ENCODE results near the gene ANKHD1.

Gene ANKHD1

GRCh38 chr5:140371356-140372151 lies 30.1 kb upstream of the ANKHD1 start:
- DNase-seq, result no peak

GRCh38 chr5:140372971-140373487 lies 28.6 kb upstream of the ANKHD1 start:
- peak; percentile 55 for DNase-seq

- DNase-seq, result no peak
Measured at GRCh38 chr5:140381351-140381750, 20.3 kb upstream of the ANKHD1 start.

- DNase-seq, result peak; percentile 39
Measured at GRCh38 chr5:140381972-140382371, 19.7 kb upstream of the ANKHD1 start.

GRCh38 chr5:140382866-140383265 lies 18.8 kb upstream of the ANKHD1 start:
- no peak for DNase-seq

GRCh38 chr5:140383300-140383699 lies 18.3 kb upstream of the ANKHD1 start:
- DNase-seq, result no peak

- DNase-seq, result no peak
Measured at GRCh38 chr5:140388052-140388451, 13.6 kb upstream of the ANKHD1 start.

GRCh38 chr5:140391312-140391711 lies 10.3 kb upstream of the ANKHD1 start:
- no peak for DNase-seq

GRCh38 chr5:140391732-140392131 lies 9.9 kb upstream of the ANKHD1 start:
- no peak for DNase-seq

GRCh38 chr5:140393738-140394137 lies 7.9 kb upstream of the ANKHD1 start:
- peak; percentile 34 for DNase-seq

- DNase-seq, result no peak
Measured at GRCh38 chr5:140398379-140398811, 3.2 kb upstream of the ANKHD1 start.

- DNase-seq, result no peak
Measured at GRCh38 chr5:140399979-140400729, 1.5 kb upstream of the ANKHD1 start.

- DNase-seq, result peak; percentile 94
Measured at GRCh38 chr5:140400730-140401361, 787 bp upstream of the ANKHD1 start.

- DNase-seq, result peak; percentile 57
Measured at GRCh38 chr5:140402258-140403074, 833 bp downstream of the ANKHD1 start.

GRCh38 chr5:140403613-140404012 lies 2.0 kb downstream of the ANKHD1 start:
- DNase-seq, result no peak

- no peak for DNase-seq
Measured at GRCh38 chr5:140408750-140409241, 7.2 kb downstream of the ANKHD1 start.

- DNase-seq, result no peak
Measured at GRCh38 chr5:140413230-140413629, 11.6 kb downstream of the ANKHD1 start.

- no peak for DNase-seq
Measured at GRCh38 chr5:140417235-140417634, 15.6 kb downstream of the ANKHD1 start.

- DNase-seq, result no peak
Measured at GRCh38 chr5:140418862-140419520, 17.4 kb downstream of the ANKHD1 start.

- DNase-seq, result no peak
Measured at GRCh38 chr5:140420226-140420570, 18.6 kb downstream of the ANKHD1 start.

GRCh38 chr5:140420665-140421361 lies 19.2 kb downstream of the ANKHD1 start:
- DNase-seq, result peak; percentile 7

Data from activated CD4-positive, alpha-beta T cell treated with anti-CD3 and anti-CD28 coated beads, Interleukin-10, Interleukin-2, amounts not matched to agents 100 ng/mL and 50 ng/mL, durations not matched to agents 16 hours and 8 hours (primary cell).